A549 (cell line): ENCODE results near the gene RNF32.

ENCODE experiments used
- CTCF ChIP-seq: fragments of >200 bp; sonication (Bioruptor Twin); formaldehyde crosslinking; IDR thresholded peaks from 3 replicates; pipeline ENCODE4 v1.5.1; 2016
- RARB ChIP-seq: fragments of 250-450 bp; sonication (Bioruptor Pico); IDR thresholded peaks from 2 replicates; pipeline ENCODE4 v1.8.0; 2021; ENCODE audit warnings: mild to moderate bottlenecking, moderate library complexity
- TF ChIP-seq, protein P1 (sequence below): fragments of 200-600 bp; sonication (generic); IDR thresholded peaks from 2 replicates; pipeline ENCODE4 v1.6.1; 2016; ENCODE audit warnings: antibody characterized with exemption, mild to moderate bottlenecking, moderate library complexity

DNA sequence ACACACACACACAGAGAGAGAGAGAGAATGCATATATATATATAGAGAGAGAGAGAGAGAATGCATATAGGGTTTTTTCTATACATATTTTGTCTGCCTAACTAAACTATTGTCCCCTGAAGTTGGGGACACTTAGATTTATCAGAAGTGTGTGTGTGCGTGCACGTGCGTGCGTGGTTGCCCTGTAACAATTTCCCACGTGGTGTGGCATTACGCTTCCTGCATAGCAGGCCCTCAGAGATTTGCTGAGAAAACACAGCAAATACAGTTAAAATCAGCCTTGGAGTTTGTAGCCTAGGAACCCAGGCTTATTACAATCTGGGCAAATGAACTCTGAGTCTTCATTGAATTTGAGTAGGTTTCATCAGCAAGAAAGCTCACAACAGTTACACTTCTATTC lies 14.7 kb downstream of the RNF32 start:
- TF ChIP-seq CTCF (no peak), RARB (CRISPR knock-in tag) (no peak)
- TF ChIP-seq, protein P1, sequence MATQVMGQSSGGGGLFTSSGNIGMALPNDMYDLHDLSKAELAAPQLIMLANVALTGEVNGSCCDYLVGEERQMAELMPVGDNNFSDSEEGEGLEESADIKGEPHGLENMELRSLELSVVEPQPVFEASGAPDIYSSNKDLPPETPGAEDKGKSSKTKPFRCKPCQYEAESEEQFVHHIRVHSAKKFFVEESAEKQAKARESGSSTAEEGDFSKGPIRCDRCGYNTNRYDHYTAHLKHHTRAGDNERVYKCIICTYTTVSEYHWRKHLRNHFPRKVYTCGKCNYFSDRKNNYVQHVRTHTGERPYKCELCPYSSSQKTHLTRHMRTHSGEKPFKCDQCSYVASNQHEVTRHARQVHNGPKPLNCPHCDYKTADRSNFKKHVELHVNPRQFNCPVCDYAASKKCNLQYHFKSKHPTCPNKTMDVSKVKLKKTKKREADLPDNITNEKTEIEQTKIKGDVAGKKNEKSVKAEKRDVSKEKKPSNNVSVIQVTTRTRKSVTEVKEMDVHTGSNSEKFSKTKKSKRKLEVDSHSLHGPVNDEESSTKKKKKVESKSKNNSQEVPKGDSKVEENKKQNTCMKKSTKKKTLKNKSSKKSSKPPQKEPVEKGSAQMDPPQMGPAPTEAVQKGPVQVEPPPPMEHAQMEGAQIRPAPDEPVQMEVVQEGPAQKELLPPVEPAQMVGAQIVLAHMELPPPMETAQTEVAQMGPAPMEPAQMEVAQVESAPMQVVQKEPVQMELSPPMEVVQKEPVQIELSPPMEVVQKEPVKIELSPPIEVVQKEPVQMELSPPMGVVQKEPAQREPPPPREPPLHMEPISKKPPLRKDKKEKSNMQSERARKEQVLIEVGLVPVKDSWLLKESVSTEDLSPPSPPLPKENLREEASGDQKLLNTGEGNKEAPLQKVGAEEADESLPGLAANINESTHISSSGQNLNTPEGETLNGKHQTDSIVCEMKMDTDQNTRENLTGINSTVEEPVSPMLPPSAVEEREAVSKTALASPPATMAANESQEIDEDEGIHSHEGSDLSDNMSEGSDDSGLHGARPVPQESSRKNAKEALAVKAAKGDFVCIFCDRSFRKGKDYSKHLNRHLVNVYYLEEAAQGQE = no peak
